A673 (cell line): ENCODE results near the gene SLC8A2.

Experiments used
- EZH2 ChIP-seq: fragments of 200-600 bp; sonication (generic); IDR thresholded peaks from 2 replicates; pipeline ENCODE4 v1.6.1; 2017; ENCODE audit warnings: borderline replicate concordance, low read depth, mild to moderate bottlenecking, mixed read lengths, antibody characterized with exemption, low read length; ENCODE audit not compliant: poor library complexity, severe bottlenecking
- TF ChIP-seq, protein P1 (sequence below): fragments of 300-800, 200-600 bp; sonication (generic); conservative IDR thresholded peaks from 2 replicates; pipeline ENCODE4 v1.5.1; 2017; ENCODE audit warnings: low read depth, mild to moderate bottlenecking, antibody characterized with exemption, low read length, moderate library complexity, mixed read lengths

DNA sequence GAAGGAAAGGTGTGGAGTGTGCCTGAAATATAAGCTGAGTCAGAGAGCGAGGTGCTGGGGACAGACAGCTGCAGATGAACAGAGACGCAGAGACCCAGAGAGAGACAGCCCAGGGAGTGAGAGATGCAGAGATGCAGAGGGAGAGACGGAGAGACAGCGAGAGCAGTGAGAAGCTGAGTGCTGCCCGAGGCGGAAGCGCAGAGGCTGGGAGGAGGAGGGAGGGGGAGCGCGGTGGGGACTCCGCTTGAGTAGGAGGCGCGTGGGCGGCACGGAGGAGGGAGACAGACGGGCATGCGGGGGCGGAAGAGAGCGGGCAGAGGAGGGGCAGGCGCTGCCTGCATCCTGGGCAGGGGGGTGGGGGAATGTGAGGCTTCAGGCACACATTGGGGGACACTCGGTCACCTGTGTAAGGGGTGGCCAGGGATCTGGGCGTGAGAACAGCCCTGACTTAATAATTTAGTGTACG, 25.7 kb downstream of the SLC8A2 start:
- TF ChIP-seq, protein P1, sequence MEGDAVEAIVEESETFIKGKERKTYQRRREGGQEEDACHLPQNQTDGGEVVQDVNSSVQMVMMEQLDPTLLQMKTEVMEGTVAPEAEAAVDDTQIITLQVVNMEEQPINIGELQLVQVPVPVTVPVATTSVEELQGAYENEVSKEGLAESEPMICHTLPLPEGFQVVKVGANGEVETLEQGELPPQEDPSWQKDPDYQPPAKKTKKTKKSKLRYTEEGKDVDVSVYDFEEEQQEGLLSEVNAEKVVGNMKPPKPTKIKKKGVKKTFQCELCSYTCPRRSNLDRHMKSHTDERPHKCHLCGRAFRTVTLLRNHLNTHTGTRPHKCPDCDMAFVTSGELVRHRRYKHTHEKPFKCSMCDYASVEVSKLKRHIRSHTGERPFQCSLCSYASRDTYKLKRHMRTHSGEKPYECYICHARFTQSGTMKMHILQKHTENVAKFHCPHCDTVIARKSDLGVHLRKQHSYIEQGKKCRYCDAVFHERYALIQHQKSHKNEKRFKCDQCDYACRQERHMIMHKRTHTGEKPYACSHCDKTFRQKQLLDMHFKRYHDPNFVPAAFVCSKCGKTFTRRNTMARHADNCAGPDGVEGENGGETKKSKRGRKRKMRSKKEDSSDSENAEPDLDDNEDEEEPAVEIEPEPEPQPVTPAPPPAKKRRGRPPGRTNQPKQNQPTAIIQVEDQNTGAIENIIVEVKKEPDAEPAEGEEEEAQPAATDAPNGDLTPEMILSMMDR = no peak
- TF ChIP-seq EZH2 = no peak
